ENCODE measurements around the gene GNLY.

GRCh38 chr2:85668857-85669142 is 25.4 kb upstream of the GNLY start:
- TF ChIP-seq TAF1 (IDR thresholded peaks at IDR 0.05; ENCODE audit: low read depth) (no peak), CEBPB (IDR thresholded peaks at IDR 0.05) (no peak), TCF12 (IDR thresholded peaks at IDR 0.05; ENCODE audit: low read depth) (no peak), FOXM1 (IDR thresholded peaks at IDR 0.05; ENCODE audit: borderline replicate concordance, low read depth) (no peak), MAX (IDR thresholded peaks at IDR 0.05) (no peak), NFIC (IDR thresholded peaks at IDR 0.05) (no peak), USF1 (IDR thresholded peaks at IDR 0.05) (no peak), EP300 (IDR thresholded peaks at IDR 0.05; ENCODE audit: borderline replicate concordance) (no peak), TEAD4 (IDR thresholded peaks at IDR 0.05) (no peak), RAD21 (IDR thresholded peaks at IDR 0.05; ENCODE audit: low read depth) (no peak), REST (IDR thresholded peaks at IDR 0.05; ENCODE audit: low read depth) (no peak), YY1 (IDR thresholded peaks at IDR 0.05; ENCODE audit: low read depth) (no peak), ZBTB7A (IDR thresholded peaks at IDR 0.05; ENCODE audit: low read depth) (no peak), CREB1 (IDR thresholded peaks at IDR 0.05; ENCODE audit: low read depth) (no peak)

Measured in Ishikawa (cell line).